ENCODE results near the gene FER. TPM values are rescaled to one million over a fixed set of nuclear protein-coding genes. Genes with fewer than 3 reads are reported as not detected.
"Not testable (repeated sequence)": the region's sequence is repeated elsewhere in the genome, so short reads cannot be mapped to it uniquely, and the experiment has no call there.

Gene FER
- polyA plus RNA-seq, 1 experiment: 19.0 TPM

DNA sequence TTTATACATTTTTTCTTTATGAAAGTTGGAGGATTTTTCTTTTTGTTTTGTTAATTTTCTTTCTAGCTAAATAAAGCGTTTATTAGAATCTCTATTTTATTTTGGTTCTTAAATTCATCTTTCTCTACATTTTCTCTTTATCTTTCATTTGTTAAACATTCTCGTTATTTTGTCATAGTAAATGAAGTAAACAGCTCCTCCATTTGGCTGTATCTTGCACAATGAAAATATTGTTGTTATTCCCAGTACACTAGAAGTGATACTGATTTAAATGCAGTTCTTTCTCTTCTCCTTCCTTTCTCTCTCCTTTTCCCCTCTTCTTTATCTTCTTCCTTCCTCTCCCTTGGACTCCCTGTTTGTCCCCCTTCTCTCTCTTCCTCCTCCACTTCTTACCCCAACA is 88.8 kb downstream of the FER start:
- H3K27ac ChIP-seq (ENCODE audit: low read depth, low read length): no peak overlapping the region
- no peak for DNase-seq (ENCODE audit: low read depth, low spot score)
- CTCF ChIA-PET: interaction anchor here (1.0 to 1.1 kb wide), 2 partner anchors 12 to 194 kb away, joined by 3 read pairs; no protein-coding TSS in a partner anchor
- H3K9me3 ChIP-seq (ENCODE audit: control insufficient read depth, insufficient read depth, low read length): no peaks in the 10 kb centered on the region
- TF ChIP-seq, protein P1, sequence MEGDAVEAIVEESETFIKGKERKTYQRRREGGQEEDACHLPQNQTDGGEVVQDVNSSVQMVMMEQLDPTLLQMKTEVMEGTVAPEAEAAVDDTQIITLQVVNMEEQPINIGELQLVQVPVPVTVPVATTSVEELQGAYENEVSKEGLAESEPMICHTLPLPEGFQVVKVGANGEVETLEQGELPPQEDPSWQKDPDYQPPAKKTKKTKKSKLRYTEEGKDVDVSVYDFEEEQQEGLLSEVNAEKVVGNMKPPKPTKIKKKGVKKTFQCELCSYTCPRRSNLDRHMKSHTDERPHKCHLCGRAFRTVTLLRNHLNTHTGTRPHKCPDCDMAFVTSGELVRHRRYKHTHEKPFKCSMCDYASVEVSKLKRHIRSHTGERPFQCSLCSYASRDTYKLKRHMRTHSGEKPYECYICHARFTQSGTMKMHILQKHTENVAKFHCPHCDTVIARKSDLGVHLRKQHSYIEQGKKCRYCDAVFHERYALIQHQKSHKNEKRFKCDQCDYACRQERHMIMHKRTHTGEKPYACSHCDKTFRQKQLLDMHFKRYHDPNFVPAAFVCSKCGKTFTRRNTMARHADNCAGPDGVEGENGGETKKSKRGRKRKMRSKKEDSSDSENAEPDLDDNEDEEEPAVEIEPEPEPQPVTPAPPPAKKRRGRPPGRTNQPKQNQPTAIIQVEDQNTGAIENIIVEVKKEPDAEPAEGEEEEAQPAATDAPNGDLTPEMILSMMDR (IDR thresholded peaks at IDR 0.05; ENCODE audit: low read depth, low read length): no peak
- H3K27me3 ChIP-seq (ENCODE audit: control insufficient read depth, insufficient read depth, low read length): no peaks in the 10 kb centered on the region
- no peak overlapping the region for H3K4me3 ChIP-seq (ENCODE audit: low read depth, low read length)
- POLR2A ChIA-PET: no interaction called here

DNA sequence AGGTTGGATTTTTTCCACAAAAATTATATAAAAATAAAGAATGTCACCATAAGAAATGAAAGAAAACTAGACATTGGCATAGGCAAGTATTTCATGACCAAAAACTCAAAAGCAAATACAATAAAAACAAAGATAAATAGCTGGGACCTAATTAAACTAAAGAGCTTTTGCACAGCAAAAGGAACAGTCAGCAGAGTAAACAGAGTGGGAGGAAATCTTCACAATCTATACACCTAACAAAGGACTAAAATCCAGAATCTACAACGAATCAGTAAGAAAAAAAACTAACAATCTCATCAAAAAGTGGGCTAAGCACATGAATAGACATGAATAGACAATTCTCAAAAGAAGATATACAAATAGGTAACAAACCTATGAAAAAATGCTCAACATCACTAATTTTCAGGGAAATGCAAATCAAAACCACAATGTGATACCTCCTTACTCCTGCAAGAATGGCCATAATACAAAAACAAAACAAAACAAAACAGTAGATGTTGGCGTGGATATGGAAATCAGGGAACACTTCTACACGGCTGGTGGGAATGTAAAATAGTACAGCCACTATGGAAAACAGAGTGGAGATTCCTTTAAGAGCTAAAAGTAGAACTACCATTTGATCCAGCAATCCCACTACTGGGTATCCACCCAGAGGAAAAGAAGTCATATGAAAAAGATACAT is 94.7 kb downstream of the FER start:
- H3K9me3 ChIP-seq (ENCODE audit: control insufficient read depth, insufficient read depth, low read length); H3K4me3 ChIP-seq (ENCODE audit: low read depth, low read length); CTCF ChIA-PET; H3K27ac ChIP-seq (ENCODE audit: low read depth, low read length); DNase-seq (ENCODE audit: low read depth, low spot score); POLR2A ChIA-PET; H3K27me3 ChIP-seq (ENCODE audit: control insufficient read depth, insufficient read depth, low read length): not testable (repeated sequence)

DNA sequence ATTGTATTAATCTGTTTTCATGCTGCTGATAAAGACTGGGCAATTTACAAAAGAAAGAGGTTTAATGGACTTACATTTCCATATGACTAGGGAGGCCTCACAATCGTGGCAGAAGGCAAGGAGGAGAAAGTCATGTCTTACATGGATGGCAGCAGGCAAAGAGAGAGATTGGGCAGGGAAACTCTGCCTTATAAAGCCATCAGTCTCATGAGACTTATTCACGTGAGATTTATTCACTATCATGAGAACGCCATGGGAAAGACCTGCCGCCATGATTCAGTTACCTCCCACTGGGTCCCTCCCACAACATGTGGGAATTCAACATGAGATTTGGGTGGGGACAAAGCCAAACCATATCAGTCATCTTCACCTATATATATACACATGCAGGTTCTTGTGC is 103.4 kb downstream of the FER start:
- POLR2A ChIA-PET; H3K9me3 ChIP-seq (ENCODE audit: control insufficient read depth, insufficient read depth, low read length); H3K27ac ChIP-seq (ENCODE audit: low read depth, low read length); H3K4me3 ChIP-seq (ENCODE audit: low read depth, low read length); CTCF ChIA-PET; DNase-seq (ENCODE audit: low read depth, low spot score); H3K27me3 ChIP-seq (ENCODE audit: control insufficient read depth, insufficient read depth, low read length): not testable (repeated sequence)

DNA sequence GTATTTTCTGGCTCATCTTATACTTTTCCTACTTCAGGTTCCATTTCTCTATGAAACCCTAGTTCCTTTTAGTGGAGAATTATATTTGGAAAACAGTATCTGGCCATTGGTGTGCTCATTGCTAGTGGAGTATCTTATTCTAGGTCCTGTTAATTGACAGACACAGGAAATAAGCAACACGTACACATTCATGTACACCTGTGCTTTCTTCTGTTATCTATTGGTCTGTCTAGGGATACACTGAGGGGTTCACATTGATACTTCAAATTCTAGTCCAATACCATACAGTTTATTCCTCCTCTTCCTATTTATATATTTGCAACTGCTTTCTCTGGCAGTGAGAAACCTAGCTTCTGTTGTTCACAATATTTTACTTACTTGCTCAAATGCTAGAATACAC is 110.2 kb downstream of the FER start:
- Histone ChIP-seq H3K9me3 (ENCODE audit: control insufficient read depth, insufficient read depth, low read length) (no peaks in the 10 kb centered on the region), H3K27me3 (ENCODE audit: control insufficient read depth, insufficient read depth, low read length) (no peaks in the 10 kb centered on the region), H3K27ac (ENCODE audit: low read depth, low read length) (no peak overlapping the region), H3K4me3 (ENCODE audit: low read depth, low read length) (no peak overlapping the region)
- TF ChIP-seq, protein P1 (IDR thresholded peaks at IDR 0.05; ENCODE audit: low read depth, low read length): no peak
- no peak for DNase-seq (ENCODE audit: low read depth, low spot score)
- POLR2A ChIA-PET: no interaction called here
- CTCF ChIA-PET: no interaction called here

DNA sequence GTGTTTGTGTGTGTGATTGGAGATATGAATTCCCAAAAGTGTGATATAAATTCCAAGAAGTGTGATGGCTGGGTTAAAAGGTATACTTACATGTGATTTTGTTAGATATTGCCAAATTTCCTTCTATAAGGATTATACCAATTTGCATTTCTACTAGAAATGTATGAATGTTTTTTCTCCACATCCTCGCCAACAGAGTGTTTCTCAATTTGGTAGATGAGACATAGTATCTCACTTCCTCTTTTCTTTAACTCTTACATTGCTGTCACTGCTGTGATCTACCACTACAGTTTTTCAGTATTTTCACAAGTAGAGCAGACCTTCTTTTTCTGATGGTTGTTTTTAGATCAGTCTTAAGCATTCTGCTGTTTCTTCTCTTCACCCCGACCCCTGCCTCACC is 111.3 kb downstream of the FER start:
- no peaks in the 10 kb centered on the region for H3K27me3 ChIP-seq (ENCODE audit: control insufficient read depth, insufficient read depth, low read length)
- ChIA-PET CTCF (interaction anchor here (0.6 kb wide), 1 partner anchor 12 kb away, joined by 5 read pairs; no protein-coding TSS in a partner anchor), POLR2A (no interaction called here)
- H3K27ac ChIP-seq (ENCODE audit: low read depth, low read length): no peak overlapping the region
- H3K4me3 ChIP-seq (ENCODE audit: low read depth, low read length): no peak overlapping the region
- TF ChIP-seq, protein P1 (IDR thresholded peaks at IDR 0.05; ENCODE audit: low read depth, low read length): no peak
- no peaks in the 10 kb centered on the region for H3K9me3 ChIP-seq (ENCODE audit: control insufficient read depth, insufficient read depth, low read length)
- DNase-seq (ENCODE audit: low read depth, low spot score): no peak

DNA sequence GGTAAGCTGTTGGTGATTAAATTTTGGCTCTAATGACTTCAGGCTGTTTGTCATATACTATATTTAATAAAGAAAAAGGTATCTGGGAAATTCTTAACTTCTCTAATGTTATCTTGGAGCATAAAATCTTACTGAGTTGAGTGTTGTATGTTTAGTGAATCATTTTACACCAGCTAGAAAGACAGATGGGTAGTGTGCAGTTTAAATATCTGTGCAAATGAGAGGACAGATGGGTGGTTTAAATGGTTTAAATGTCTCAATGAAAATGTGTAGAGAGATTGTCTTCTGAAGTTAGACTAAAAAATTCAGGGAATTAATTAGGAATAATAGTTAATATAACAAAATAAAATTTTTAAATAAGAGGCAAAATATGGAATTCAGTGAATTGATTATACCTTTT is 114.5 kb downstream of the FER start:
- CTCF ChIA-PET: no interaction called here
- Histone ChIP-seq H3K9me3 (ENCODE audit: control insufficient read depth, insufficient read depth, low read length) (no peaks in the 10 kb centered on the region), H3K27ac (ENCODE audit: low read depth, low read length) (no peak overlapping the region), H3K27me3 (ENCODE audit: control insufficient read depth, insufficient read depth, low read length) (no peaks in the 10 kb centered on the region), H3K4me3 (ENCODE audit: low read depth, low read length) (no peak overlapping the region)
- POLR2A ChIA-PET: no interaction called here
- TF ChIP-seq, protein P1 (IDR thresholded peaks at IDR 0.05; ENCODE audit: low read depth, low read length): no peak
- DNase-seq (ENCODE audit: low read depth, low spot score): no peak

DNA sequence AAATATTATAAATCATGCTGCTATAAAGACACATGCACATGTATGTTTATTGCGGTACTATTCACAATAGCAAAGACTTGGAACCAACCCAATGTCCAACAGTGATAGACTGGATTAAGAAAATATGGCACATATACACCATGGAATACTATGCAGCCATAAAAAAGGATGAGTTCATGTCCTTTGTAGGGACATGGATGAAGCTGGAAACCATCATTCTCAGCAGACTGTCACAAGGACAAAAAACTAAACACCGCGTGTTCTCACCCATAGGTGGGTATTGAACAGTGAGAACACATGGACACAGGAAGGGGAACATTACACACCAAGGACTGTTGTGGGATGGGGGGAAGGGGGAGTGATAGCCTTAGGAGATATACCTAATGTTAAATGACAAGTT is 118.4 kb downstream of the FER start:
- H3K27ac ChIP-seq (ENCODE audit: low read depth, low read length); POLR2A ChIA-PET; CTCF ChIA-PET; DNase-seq (ENCODE audit: low read depth, low spot score); H3K4me3 ChIP-seq (ENCODE audit: low read depth, low read length); H3K9me3 ChIP-seq (ENCODE audit: control insufficient read depth, insufficient read depth, low read length); H3K27me3 ChIP-seq (ENCODE audit: control insufficient read depth, insufficient read depth, low read length): not testable (repeated sequence)

All from AG04450 (cell line).